Neural cell (in vitro differentiated cells): ENCODE measurements around the gene C1QTNF7.

Source experiments
- CTCF ChIP-seq: fragments of 450-650 bp; IDR thresholded peaks from 2 replicates; pipeline ENCODE4 v1.5.1; 2014; ENCODE audit warnings: antibody characterized with exemption, mild to moderate bottlenecking, moderate library complexity; ENCODE audit not compliant: poor library complexity, severe bottlenecking
- EZH2 ChIP-seq: fragments of 200-600, 300-800 bp; shearing (Covaris generic), sonication (generic); IDR thresholded peaks from 2 replicates; pipeline ENCODE4 v1.6.1; 2014; ENCODE audit warnings: antibody characterized with exemption, low read length, borderline replicate concordance, mild to moderate bottlenecking; ENCODE audit not compliant: insufficient read depth, poor library complexity, severe bottlenecking
- POLR2AphosphoS5 ChIP-seq: IDR thresholded peaks from 2 replicates; pipeline ENCODE4 v1.6.1; 2012
- RAD21 ChIP-seq: fragments of 450-650 bp; conservative IDR thresholded peaks from 2 replicates; pipeline ENCODE4 v1.6.1; 2014; ENCODE audit warnings: antibody characterized with exemption, mild to moderate bottlenecking, moderate library complexity
- TAF1 ChIP-seq: IDR thresholded peaks from 2 replicates; pipeline ENCODE4 v1.6.1; 2012; ENCODE audit warnings: low read depth

GRCh38 chr4:15457406-15458201, 29.8 kb downstream of the C1QTNF7 start:
- TF ChIP-seq EZH2 (no peak), POLR2AphosphoS5 (no peak), CTCF (peak; percentile 88), TAF1 (no peak), RAD21 (peak; percentile 91)
